ENCODE measurements around the gene UBE2Q2. TPM values are rescaled to one million over a fixed set of nuclear protein-coding genes. Genes with fewer than 3 reads are reported as not detected.

Gene UBE2Q2
- total RNA-seq, 1 donor: 58.6 TPM

DNA sequence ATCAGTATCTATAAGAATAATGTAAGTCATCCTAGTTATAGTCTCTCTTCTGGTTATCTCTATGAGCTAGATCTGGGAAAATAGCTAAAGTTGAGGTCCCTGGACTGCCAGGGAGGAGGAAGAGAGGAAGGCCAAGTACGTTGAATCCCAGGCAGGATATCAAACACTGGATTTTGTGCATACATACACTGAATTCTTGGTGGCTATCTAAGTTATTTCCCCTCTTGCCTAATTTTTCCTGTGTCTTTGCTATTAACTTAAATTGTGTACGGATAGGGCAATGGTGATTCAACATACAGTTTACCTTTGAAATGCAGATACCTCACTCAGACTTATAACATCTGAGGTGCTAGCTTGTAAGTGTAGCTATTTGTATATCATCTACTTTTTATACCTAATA, 87.6 kb downstream of the UBE2Q2 start:
- TF ChIP-seq, protein P1, sequence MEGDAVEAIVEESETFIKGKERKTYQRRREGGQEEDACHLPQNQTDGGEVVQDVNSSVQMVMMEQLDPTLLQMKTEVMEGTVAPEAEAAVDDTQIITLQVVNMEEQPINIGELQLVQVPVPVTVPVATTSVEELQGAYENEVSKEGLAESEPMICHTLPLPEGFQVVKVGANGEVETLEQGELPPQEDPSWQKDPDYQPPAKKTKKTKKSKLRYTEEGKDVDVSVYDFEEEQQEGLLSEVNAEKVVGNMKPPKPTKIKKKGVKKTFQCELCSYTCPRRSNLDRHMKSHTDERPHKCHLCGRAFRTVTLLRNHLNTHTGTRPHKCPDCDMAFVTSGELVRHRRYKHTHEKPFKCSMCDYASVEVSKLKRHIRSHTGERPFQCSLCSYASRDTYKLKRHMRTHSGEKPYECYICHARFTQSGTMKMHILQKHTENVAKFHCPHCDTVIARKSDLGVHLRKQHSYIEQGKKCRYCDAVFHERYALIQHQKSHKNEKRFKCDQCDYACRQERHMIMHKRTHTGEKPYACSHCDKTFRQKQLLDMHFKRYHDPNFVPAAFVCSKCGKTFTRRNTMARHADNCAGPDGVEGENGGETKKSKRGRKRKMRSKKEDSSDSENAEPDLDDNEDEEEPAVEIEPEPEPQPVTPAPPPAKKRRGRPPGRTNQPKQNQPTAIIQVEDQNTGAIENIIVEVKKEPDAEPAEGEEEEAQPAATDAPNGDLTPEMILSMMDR (IDR thresholded peaks at IDR 0.05; ENCODE audit: insufficient read depth, low read length): no peak
- DNase-seq (ENCODE audit: low read depth): no peak
- H3K4me3 ChIP-seq (ENCODE audit: low read depth, low read length): no peak overlapping the region

DNA sequence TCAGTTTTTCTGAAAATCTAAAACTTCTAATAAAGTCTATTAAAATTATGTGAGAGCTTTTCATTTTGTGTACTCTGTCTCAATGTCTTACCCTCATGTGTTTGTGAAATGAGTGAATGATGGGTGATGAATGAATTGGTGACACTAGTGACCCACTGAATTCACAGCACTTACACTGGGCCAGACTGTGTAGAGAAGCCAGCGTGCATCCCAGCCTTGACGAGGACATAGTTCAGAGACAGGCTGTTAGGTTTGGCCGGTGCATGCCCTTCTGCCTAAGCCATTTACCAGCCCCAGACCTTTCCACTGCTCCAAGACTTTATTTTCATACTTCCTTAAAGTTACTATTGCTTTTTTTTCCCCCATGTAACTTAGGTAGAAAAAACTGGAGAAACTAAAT, 99.2 kb downstream of the UBE2Q2 start:
- no peak overlapping the region for H3K4me3 ChIP-seq (ENCODE audit: low read depth, low read length)
- no peak for DNase-seq (ENCODE audit: low read depth)
- TF ChIP-seq, protein P1 (IDR thresholded peaks at IDR 0.05; ENCODE audit: insufficient read depth, low read length): no peak

DNA sequence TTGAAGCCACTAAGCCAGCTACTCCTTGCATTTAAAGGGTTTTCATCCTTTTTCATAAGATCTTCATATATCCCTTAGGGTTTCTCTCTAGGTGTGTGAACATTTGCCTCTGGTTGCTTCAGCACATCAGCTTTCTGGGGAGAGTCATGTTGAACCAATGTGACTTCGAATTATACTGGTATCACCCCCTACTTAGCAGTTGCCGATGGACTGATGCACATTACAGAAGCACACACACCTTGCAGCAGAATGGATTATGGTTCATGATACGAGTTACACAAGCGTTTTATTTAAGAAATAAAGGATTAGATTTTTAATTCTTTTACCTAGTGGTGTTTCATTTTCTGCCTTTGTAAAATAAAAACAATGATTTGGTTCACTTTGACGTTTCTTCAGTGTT, 100.0 kb downstream of the UBE2Q2 start:
- H3K4me3 ChIP-seq (ENCODE audit: low read depth, low read length): no peak overlapping the region
- DNase-seq (ENCODE audit: low read depth): no peak
- TF ChIP-seq, protein P1 (IDR thresholded peaks at IDR 0.05; ENCODE audit: insufficient read depth, low read length): no peak

DNA sequence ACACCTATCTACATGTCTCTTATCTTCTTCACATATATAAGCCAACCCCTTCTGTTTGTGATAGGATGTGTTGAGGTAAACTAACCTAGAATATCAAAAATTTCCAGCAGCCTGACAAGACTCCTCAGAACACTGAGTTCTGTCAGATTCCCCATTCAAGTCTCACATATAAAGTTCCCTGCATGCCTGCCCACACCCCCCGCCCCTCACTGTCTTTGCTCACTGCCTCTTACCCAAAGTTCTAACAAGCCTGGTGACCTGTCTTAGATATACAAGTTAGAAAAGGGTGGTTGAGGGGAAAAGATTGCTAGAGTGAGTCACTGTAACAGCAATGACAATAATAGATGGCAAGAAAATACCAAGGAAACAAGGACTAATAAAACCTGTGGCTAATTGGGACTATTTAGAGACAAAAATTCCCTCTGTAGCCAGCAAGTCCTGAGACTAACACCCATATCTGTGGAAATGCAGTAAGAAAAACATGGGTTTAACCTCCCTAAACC, 100.5 kb downstream of the UBE2Q2 start:
- no peak for DNase-seq (ENCODE audit: low read depth)
- H3K4me3 ChIP-seq (ENCODE audit: low read depth, low read length): no peak overlapping the region
- TF ChIP-seq, protein P1 (IDR thresholded peaks at IDR 0.05; ENCODE audit: insufficient read depth, low read length): no peak

DNA sequence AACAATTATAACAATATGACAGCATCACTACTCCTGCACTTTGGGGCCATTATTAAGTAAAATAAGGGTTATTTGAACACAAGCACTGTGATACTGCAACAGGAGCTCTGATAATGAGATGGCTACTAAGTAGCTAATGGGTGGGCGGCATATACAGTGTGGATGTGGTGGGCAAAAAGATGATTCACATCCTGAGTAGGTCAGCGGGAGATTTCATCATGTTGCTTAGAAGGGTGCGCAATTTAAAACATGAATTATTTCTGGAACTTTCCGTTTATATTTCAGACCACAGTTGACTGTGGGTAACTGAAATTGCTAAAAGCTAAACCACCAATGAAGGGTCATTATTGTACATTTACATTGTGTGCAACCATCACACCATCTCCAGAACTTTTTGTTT, 102.7 kb downstream of the UBE2Q2 start:
- no peak for DNase-seq (ENCODE audit: low read depth)
- no peak overlapping the region for H3K4me3 ChIP-seq (ENCODE audit: low read depth, low read length)
- TF ChIP-seq, protein P1 (IDR thresholded peaks at IDR 0.05; ENCODE audit: insufficient read depth, low read length): no peak

DNA sequence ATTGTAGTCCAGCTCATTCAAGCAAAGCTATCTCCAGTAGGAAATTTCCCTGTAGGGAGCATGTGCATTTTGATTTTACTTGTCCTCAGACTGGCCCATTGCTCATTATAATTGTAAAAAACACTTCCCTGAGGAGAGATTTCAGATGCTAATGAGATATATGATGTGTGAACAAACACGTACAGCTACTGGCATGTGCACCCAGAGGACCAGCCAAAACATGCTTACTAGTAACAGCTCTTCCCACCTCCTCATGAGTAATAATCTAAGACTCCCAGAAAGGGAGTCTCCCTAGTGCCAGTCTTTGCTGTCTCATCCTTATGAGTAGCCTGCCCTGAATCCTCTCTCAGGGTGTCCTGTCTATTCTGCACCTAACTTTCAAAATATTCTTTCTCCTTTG, 103.8 kb downstream of the UBE2Q2 start:
- H3K4me3 ChIP-seq (ENCODE audit: low read depth, low read length): no peak overlapping the region
- DNase-seq (ENCODE audit: low read depth): peak; percentile 25
- TF ChIP-seq, protein P1 (IDR thresholded peaks at IDR 0.05; ENCODE audit: insufficient read depth, low read length): no peak

DNA sequence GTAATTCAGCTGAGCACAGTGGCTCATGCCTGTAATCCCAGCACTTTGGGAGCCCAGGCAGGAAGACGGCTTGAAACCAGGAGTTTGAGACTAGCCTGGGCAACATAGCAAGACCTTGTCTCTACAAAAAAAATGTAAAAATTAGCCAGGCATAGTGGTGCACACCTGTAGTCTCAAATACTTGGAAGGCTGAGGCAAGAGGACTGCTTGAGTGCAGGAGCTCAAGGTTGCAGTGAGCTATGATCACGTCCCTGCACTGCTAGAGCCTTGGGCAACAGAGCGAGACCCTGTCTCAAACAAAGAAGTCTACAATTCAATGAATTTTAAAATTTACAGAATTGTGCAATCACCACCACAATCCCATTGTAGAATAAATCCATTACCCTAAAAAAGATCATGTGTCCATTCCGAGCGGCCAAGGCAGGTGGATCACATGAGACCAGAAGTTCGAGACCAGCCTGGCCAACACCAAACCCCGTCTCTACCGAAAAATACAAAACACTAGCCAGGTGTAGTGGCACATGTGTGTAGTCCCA, 105.6 kb downstream of the UBE2Q2 start:
- TF ChIP-seq, protein P1 (IDR thresholded peaks at IDR 0.05; ENCODE audit: insufficient read depth, low read length): no peak
- DNase-seq (ENCODE audit: low read depth): no peak
- no peak overlapping the region for H3K4me3 ChIP-seq (ENCODE audit: low read depth, low read length)

Data from fibroblast of the aortic adventitia (primary cell).